CD14-positive monocyte (primary cell): ENCODE results near the gene WDR91. TPM values are rescaled to one million over a fixed set of nuclear protein-coding genes. Genes with fewer than 3 reads are reported as not detected.

Experiments used
- DNase-seq, 3 donors: peaks; one replicate each; pipeline ENCODE4 v3.0.0-alpha.2; 2011 to 2022
- H2AFZ ChIP-seq: 2 replicates; pipeline ENCODE4 v1.6.0; 2012; ENCODE audit warnings: mild to moderate bottlenecking, low read depth, low read length, inconsistent platforms; ENCODE audit not compliant: insufficient read depth, poor library complexity, severe bottlenecking
- H3K27ac ChIP-seq, 2 donors: 1 replicate in 1 of 2; 2 replicates in 1 of 2; pipeline ENCODE4 v1.5.1; 2012 to 2013; ENCODE audit warnings: low read length in 2 of 2, control low read depth in 1 of 2, inconsistent platforms in 1 of 2, low read depth in 1 of 2, mild to moderate bottlenecking in 1 of 2
- H3K27me3 ChIP-seq, 2 donors: one replicate each; pipeline versions ENCODE4 v1.6.0 to v1.6.1; 2011 to 2013; ENCODE audit warnings: low read length in 2 of 2; ENCODE audit not compliant: control insufficient read depth in 2 of 2, insufficient read depth in 2 of 2
- H3K36me3 ChIP-seq, 2 donors: replicated peaks in 1 of 2; 1 replicate in 1 of 2; 2 replicates in 1 of 2; pipeline versions ENCODE4 v1.5.1 to v1.6.1; 2012 to 2013; ENCODE audit warnings: low read length in 2 of 2, control low read depth in 1 of 2, inconsistent platforms in 1 of 2, mild to moderate bottlenecking in 1 of 2; ENCODE audit not compliant: insufficient read depth in 2 of 2, control insufficient read depth in 1 of 2
- H3K4me1 ChIP-seq, 2 donors: 1 replicate in 1 of 2; 2 replicates in 1 of 2; pipeline versions ENCODE4 v1.5.1 to v1.6.1; 2012 to 2013; ENCODE audit warnings: low read length in 2 of 2, control low read depth in 1 of 2, inconsistent platforms in 1 of 2, mild to moderate bottlenecking in 1 of 2, moderate library complexity in 1 of 2; ENCODE audit not compliant: insufficient read depth in 2 of 2, control insufficient read depth in 1 of 2
- H3K4me2 ChIP-seq: replicated peaks from 2 replicates; pipeline ENCODE3; 2012; ENCODE audit warnings: low read length, moderate library complexity, mild to moderate bottlenecking; ENCODE audit not compliant: poor library complexity, severe bottlenecking; ENCODE audit errors: extremely low read depth
- H3K4me3 ChIP-seq, 3 experiments: fragments of 200-600 bp in 1 of 3; sonication (generic) in 1 of 3; replicated peaks in 1 of 3; 1 replicate in 2 of 3; 2 replicates in 1 of 3; pipeline ENCODE4 v1.5.1; 2011 to 2013; ENCODE audit warnings: low read length in 3 of 3, mild to moderate bottlenecking in 3 of 3, control low read depth in 2 of 3, low read depth in 2 of 3, inconsistent platforms in 1 of 3, moderate library complexity in 1 of 3
- H3K79me2 ChIP-seq: 2 replicates; pipeline ENCODE4 v1.6.0; 2012; ENCODE audit warnings: mild to moderate bottlenecking, control low read depth, inconsistent platforms, low read length, moderate library complexity; ENCODE audit not compliant: insufficient read depth
- H3K9ac ChIP-seq: 2 replicates; pipeline ENCODE4 v1.6.0; 2017; ENCODE audit warnings: low read length, mild to moderate bottlenecking; ENCODE audit not compliant: insufficient read depth, poor library complexity, severe bottlenecking
- H3K9me3 ChIP-seq, 2 donors: replicated peaks in 1 of 2; 1 replicate in 1 of 2; 2 replicates in 1 of 2; pipeline versions ENCODE4 v1.5.1 to v1.6.1; 2012 to 2013; ENCODE audit warnings: low read length in 2 of 2, control low read depth in 1 of 2; ENCODE audit not compliant: control insufficient read depth in 1 of 2, insufficient read depth in 1 of 2
- H4K20me1 ChIP-seq: 2 replicates; pipeline ENCODE4 v1.6.0; 2012; ENCODE audit warnings: mild to moderate bottlenecking, low read length, control low read depth, moderate library complexity; ENCODE audit not compliant: insufficient read depth
- H3K27ac Mint-ChIP-seq, 7 donors: one replicate each; pipeline ENCODE4 v1.8.0; 2020; ENCODE audit warnings: mild to moderate bottlenecking in 7 of 7, mixed read lengths in 7 of 7, moderate library complexity in 6 of 7, inconsistent platforms in 2 of 7
- H3K27me3 Mint-ChIP-seq, 3 donors: one replicate each; pipeline ENCODE4 v1.8.0; 2021 to 2022; ENCODE audit warnings: low read depth in 3 of 3, mild to moderate bottlenecking in 3 of 3, mixed read lengths in 3 of 3, moderate library complexity in 3 of 3, inconsistent platforms in 1 of 3
- H3K36me3 Mint-ChIP-seq, 2 donors: one replicate each; pipeline ENCODE4 v1.8.0; 2020; ENCODE audit warnings: mixed read lengths in 2 of 2, inconsistent platforms in 1 of 2, mild to moderate bottlenecking in 1 of 2
- H3K4me1 Mint-ChIP-seq: one replicate; pipeline ENCODE4 v1.8.0; 2020; ENCODE audit warnings: mild to moderate bottlenecking, mixed read lengths
- H3K4me3 Mint-ChIP-seq, 2 donors: one replicate each; pipeline ENCODE4 v1.8.0; 2020; ENCODE audit warnings: mild to moderate bottlenecking in 2 of 2, mixed read lengths in 2 of 2, moderate library complexity in 1 of 2
- H3K9me3 Mint-ChIP-seq, 7 donors: one replicate each; pipeline ENCODE4 v1.8.0; 2020 to 2022; ENCODE audit warnings: mixed read lengths in 7 of 7, mild to moderate bottlenecking in 6 of 7, moderate library complexity in 6 of 7, inconsistent platforms in 2 of 7
- WGBS: methylation state at CpG from one replicate; pipeline ENCODE4 v1.1.5; 2013; ENCODE audit warnings: missing lambda C conversion rate; ENCODE audit not compliant: insufficient coverage; 5-methylcytosine and 5-hydroxymethylcytosine counted together
- intact Hi-C, 2 donors: fragments of 100-400 bp; cut with micrococcal nuclease; formaldehyde crosslinking; loops; one replicate each; pipeline versions ENCODE4 v1.15.0 to v1.15.1; 2023
- polyA plus RNA-seq, 3 donors: library from polyadenylated mRNA; depleted of rRNA in 1 of 3; unstranded in 2 of 3; stranded (reverse) in 1 of 3; fragments of 300-500 nt in 2 of 3; fragments of >200 nt in 1 of 3; fragmentation: Illumina TruSeq in 2 of 3; gene quantifications; 1 replicate in 2 of 3; 2 replicates in 1 of 3; pipeline ENCODE4 v1.2.3, GENCODE V29; 2012 to 2021
- TF ChIP-seq, protein P1 (sequence below): fragments of 200-600 bp; IDR thresholded peaks from one replicate; pipeline ENCODE4 v1.8.0; 2022; ENCODE audit warnings: antibody characterized with exemption, mild to moderate bottlenecking

Gene WDR91
- polyA plus RNA-seq, 3 donors: 2.5 to 35.0 (median 3.9) TPM

DNA sequence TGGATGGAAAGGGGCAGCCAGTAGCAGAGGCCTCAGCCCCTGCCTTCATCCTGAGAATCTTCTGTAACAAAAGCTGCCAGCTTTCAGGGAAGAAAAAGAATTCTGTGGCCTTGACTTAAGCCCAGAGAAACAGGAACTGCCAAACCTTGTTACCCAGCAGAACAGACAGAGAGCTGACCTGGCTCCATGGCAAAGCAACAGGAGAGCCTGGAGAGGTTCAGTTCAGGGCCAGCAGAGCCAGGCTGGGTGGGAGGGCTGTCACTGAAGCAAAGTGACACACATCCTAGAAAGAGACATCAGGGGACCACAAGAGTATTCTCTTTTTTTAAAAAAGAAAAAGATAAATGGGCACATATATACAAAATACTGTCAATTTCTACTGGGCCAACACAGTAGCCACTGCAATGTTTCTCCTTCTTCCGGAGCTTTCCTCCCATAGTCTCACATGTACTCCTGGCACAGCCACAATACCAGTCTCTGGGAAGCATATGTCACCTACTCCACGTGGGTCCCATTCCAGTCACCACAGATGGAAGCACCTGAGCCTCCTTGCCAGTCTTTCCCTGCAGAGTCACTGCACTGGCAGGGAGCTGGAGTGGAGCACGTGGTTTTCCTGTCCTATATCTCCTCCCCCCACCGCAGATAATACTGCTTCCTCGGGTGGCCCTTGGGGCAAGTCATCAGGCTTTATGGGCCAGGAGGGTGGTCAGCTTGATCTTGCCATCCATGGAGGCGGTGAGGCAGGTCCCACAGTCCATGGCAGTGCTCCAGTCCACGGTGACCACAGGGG is 25.7 kb downstream of the WDR91 start:
- Histone ChIP-seq H3K9me3 (peaks cover 32% of the 10 kb centered on the region in 2 donors), H4K20me1 (no peaks in the 10 kb centered on the region), H3K4me1 (no peaks in the 10 kb centered on the region), H3K27ac (no peak overlapping the region), H3K27me3 (no peaks in the 10 kb centered on the region), H2AFZ (no peak overlapping the region), H3K4me2 (no peak overlapping the region), H3K79me2 (no peaks in the 10 kb centered on the region), H3K4me3 (no peak overlapping the region), H3K9ac (no peak overlapping the region), H3K36me3 (peaks cover 77 to 93% of the 10 kb centered on the region in 2 donors)
- TF ChIP-seq, protein P1, sequence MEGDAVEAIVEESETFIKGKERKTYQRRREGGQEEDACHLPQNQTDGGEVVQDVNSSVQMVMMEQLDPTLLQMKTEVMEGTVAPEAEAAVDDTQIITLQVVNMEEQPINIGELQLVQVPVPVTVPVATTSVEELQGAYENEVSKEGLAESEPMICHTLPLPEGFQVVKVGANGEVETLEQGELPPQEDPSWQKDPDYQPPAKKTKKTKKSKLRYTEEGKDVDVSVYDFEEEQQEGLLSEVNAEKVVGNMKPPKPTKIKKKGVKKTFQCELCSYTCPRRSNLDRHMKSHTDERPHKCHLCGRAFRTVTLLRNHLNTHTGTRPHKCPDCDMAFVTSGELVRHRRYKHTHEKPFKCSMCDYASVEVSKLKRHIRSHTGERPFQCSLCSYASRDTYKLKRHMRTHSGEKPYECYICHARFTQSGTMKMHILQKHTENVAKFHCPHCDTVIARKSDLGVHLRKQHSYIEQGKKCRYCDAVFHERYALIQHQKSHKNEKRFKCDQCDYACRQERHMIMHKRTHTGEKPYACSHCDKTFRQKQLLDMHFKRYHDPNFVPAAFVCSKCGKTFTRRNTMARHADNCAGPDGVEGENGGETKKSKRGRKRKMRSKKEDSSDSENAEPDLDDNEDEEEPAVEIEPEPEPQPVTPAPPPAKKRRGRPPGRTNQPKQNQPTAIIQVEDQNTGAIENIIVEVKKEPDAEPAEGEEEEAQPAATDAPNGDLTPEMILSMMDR: no peak
- Mint-ChIP-seq H3K27me3 (no peaks in the 10 kb centered on the region), H3K27ac (peak overlapping the region in 1 of 7 donors; percentile 48), H3K36me3 (peaks cover 89 to 92% of the 10 kb centered on the region in 2 donors), H3K4me1 (no peaks in the 10 kb centered on the region), H3K9me3 (peaks cover 29 to 40% (median 35%) of the 10 kb centered on the region in 7 donors), H3K4me3 (no peak overlapping the region)
- intact Hi-C loops: no loop called here
- DNase-seq: no peak
- 79% methylated on average over 7 of the region's 7 CpGs for WGBS

DNA sequence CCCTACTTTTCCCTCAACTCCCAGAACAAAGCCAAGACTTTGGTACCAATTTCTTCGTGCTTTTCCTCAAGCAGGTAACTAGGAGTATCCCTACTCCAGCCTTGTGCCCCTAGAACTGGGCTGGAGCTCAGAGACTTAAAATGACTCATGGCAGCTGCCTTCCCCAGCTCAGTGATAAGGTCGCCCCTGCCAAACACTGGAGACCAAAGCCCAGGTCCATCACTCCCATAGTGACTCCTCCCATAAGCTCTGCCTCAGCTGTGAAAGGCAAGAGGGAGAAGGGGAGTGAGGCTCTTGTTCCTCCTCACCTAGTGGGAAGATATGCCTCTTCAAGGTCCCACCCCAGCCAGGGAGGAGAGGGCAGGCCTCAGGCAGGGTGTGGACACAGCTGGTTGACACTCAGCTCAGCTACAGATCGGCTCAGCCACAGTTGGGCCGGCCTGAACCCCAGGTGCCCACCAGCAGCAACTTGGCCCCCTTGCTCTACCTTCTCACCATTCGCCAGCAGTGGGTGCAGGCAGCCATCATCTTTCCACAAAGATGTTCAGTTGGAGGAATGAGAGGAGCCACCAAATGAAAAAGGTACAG is 27.0 kb downstream of the WDR91 start:
- H2AFZ ChIP-seq: no peak overlapping the region
- H4K20me1 ChIP-seq: no peaks in the 10 kb centered on the region
- H3K4me2 ChIP-seq: no peak overlapping the region
- H3K27me3 Mint-ChIP-seq: no peaks in the 10 kb centered on the region
- TF ChIP-seq, protein P1: no peak
- no peak overlapping the region for H3K4me3 Mint-ChIP-seq
- peaks cover 79 to 80% of the 10 kb centered on the region in 2 donors for H3K36me3 Mint-ChIP-seq
- H3K4me1 ChIP-seq: no peaks in the 10 kb centered on the region
- H3K4me1 Mint-ChIP-seq: no peaks in the 10 kb centered on the region
- no peak overlapping the region for H3K27ac ChIP-seq
- no peak overlapping the region for H3K9ac ChIP-seq
- peaks cover 42 to 45% of the 10 kb centered on the region in 2 donors for H3K9me3 ChIP-seq
- peaks cover 33 to 49% (median 48%) of the 10 kb centered on the region in 7 donors for H3K9me3 Mint-ChIP-seq
- no peaks in the 10 kb centered on the region for H3K79me2 ChIP-seq
- WGBS: 100% methylated on average over 1 of the region's 5 CpGs
- intact Hi-C loops: no loop called here
- H3K36me3 ChIP-seq: peaks cover 65 to 85% of the 10 kb centered on the region in 2 donors
- H3K4me3 ChIP-seq: no peak overlapping the region
- peak overlapping the region in 1 of 7 donors; percentile 11 for H3K27ac Mint-ChIP-seq
- DNase-seq: no peak
- no peaks in the 10 kb centered on the region for H3K27me3 ChIP-seq
